Skeletal muscle tissue (tissue), 4 donors: ENCODE results near the gene SNAPC4. TPM values are rescaled to one million over a fixed set of nuclear protein-coding genes. Genes with fewer than 3 reads are reported as not detected.

Experiments
- H3K27ac ChIP-seq: one replicate; pipeline ENCODE4 v1.7.0; 2013; ENCODE audit warnings: mild to moderate bottlenecking, low read depth, low read length, inconsistent platforms
- H3K27me3 ChIP-seq, 3 donors: one replicate each; pipeline ENCODE4 v1.7.0; 2013; ENCODE audit warnings: low read length in 3 of 3; ENCODE audit not compliant: control insufficient read depth in 3 of 3, insufficient read depth in 3 of 3
- H3K36me3 ChIP-seq, 3 donors: one replicate each; pipeline ENCODE4 v1.7.0; 2013; ENCODE audit warnings: low read length in 3 of 3; ENCODE audit not compliant: control insufficient read depth in 3 of 3, insufficient read depth in 3 of 3
- H3K4me1 ChIP-seq, 3 donors: one replicate each; pipeline ENCODE4 v1.7.0; 2013; ENCODE audit warnings: low read length in 3 of 3, mild to moderate bottlenecking in 3 of 3; ENCODE audit not compliant: control insufficient read depth in 3 of 3, insufficient read depth in 3 of 3
- H3K4me3 ChIP-seq, 3 donors: one replicate each; pipeline ENCODE4 v1.7.0; 2013; ENCODE audit warnings: low read length in 3 of 3
- H3K9ac ChIP-seq, 3 donors: one replicate each; pipeline ENCODE4 v1.7.0; 2013; ENCODE audit warnings: low read length in 3 of 3, mild to moderate bottlenecking in 3 of 3, moderate library complexity in 2 of 3, low read depth in 1 of 3
- H3K9me3 ChIP-seq, 3 donors: one replicate each; pipeline ENCODE4 v1.7.0; 2013; ENCODE audit warnings: low read length in 3 of 3; ENCODE audit not compliant: control insufficient read depth in 3 of 3
- total RNA-seq: library from RNA; depleted of rRNA; stranded (reverse); fragments of >200 nt; gene quantifications from one replicate; pipeline ENCODE4 v1.2.3, GENCODE V29; 2014
- donor health status: Osteomylitis.

Gene SNAPC4
- total RNA-seq, 1 donor from 2014 or later, result 4.7 TPM

DNA sequence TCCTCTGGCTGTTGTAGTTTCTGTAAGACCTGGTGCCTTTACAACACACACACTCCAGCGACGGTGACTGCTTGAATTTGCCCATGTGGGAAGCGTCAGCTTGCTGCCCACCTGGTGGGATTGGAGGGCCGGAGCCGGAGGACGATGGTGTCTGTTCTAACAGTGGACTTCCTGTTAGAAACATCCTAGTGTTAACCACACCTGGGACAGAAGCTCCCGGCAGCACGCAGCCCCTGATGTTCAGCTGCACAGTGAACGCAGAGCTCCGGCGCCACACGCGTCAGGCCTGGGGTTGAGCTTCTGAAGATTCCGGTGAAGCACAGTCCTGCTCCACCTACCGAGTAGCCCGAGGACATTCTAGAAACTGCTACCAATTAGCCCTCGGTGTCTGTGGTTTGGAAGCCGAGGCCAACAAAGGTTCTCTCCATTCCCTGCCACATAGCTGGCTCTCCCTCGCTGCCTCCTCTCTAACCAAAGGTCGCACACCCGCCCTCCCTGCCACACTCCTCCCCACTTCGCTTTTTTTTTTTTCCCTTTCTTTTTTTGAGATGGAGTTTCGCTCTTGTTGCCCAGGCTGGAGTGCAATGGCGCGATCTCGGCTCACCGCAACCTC is 24.9 kb upstream of the SNAPC4 start:
- Histone ChIP-seq H3K27ac (no peak overlapping the region), H3K36me3 (peaks cover 49 to 55% (median 51%) of the 10 kb centered on the region in 3 donors), H3K4me1 (no peaks in the 10 kb centered on the region), H3K4me3 (no peak overlapping the region), H3K9me3 (no peaks in the 10 kb centered on the region), H3K27me3 (no peaks in the 10 kb centered on the region), H3K9ac (no peak overlapping the region)

DNA sequence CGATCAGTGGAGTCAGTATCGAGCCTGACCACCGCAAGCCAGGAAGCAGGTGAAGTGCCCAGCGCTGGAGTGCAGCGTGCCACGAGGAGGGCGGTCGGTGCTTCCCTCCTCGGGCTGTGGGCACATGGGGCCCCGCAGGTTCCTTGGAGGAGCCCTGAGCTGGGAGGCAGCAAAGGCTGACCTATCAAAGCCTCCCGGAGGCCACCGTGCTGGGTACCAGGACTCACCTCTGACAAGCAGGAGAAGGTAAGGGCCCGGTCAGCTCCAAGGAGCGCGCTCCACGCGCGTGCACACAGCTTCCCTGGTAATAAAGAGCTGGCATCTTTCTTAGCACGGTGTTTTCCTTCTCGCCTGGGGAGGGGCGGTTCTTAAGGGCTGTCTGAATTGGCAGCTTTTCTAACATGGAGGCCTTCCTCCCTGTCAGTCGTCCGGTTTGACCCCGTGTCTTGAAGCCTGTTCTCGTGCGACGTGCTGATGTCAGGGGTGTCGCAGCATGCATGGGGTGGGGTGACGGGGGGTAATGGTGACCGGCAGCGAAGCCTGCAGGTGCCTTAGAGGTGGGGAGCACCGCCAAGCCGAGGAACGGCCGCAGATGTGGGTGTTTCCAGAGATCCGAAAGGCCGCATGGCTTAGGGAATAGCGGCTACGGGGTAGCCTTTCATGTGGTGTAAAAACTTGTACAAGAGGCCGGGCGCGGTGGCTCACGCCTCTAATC is 23.6 kb upstream of the SNAPC4 start:
- H3K4me1 ChIP-seq, result no peaks in the 10 kb centered on the region
- no peak overlapping the region for H3K4me3 ChIP-seq
- H3K9me3 ChIP-seq, result no peaks in the 10 kb centered on the region
- no peak overlapping the region for H3K27ac ChIP-seq
- peaks cover 49 to 59% (median 53%) of the 10 kb centered on the region in 3 donors for H3K36me3 ChIP-seq
- H3K9ac ChIP-seq, result no peak overlapping the region
- no peaks in the 10 kb centered on the region for H3K27me3 ChIP-seq

DNA sequence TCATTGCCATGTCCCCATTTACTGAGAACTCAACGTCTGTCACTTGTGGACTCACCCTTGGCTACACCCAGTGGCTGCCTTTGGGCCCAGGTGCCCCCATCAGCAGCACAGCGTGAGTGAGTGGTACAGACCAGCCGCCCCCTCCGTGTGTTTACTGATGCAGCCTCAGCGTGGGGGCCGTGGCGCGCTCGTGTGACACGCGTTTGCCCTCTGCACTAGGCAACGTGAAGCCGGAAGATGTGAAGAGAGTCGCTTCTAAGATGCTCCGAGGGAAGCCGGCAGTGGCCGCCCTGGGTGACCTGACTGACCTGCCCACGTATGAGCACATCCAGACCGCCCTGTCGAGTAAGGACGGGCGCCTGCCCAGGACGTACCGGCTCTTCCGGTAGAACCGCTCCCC is 22.9 kb upstream of the SNAPC4 start:
- no peak overlapping the region for H3K9ac ChIP-seq

DNA sequence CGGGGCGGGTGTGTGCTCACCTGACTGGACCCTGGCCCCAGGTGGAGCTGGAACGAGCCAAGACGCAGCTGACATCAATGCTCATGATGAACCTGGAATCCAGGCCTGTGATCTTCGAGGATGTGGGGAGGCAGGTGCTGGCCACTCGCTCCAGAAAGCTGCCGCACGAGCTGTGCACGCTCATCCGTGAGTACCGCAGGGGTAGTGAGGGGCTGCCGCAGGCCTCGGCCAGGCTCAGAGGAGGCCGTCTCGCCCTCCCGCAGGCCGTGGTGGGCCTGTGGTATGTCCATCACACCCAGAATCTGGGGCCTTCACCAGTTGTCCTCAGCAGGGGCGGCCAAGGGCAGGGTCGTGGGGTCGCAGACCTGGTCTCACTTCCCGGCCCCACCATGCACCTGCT is 21.8 kb upstream of the SNAPC4 start:
- Histone ChIP-seq H3K9me3 (no peaks in the 10 kb centered on the region), H3K27me3 (no peaks in the 10 kb centered on the region), H3K9ac (no peak overlapping the region), H3K27ac (no peak overlapping the region), H3K4me1 (no peaks in the 10 kb centered on the region), H3K4me3 (no peak overlapping the region), H3K36me3 (peaks cover 64 to 76% (median 64%) of the 10 kb centered on the region in 3 donors)

More for the DNA sequence above, 22.9 kb upstream of the SNAPC4 start:
- H3K9me3 ChIP-seq, result no peaks in the 10 kb centered on the region
- H3K27ac ChIP-seq, result no peak overlapping the region
- no peak overlapping the region for H3K4me3 ChIP-seq
- H3K4me1 ChIP-seq, result no peaks in the 10 kb centered on the region
- no peaks in the 10 kb centered on the region for H3K27me3 ChIP-seq
- peaks cover 56 to 67% (median 60%) of the 10 kb centered on the region in 3 donors for H3K36me3 ChIP-seq

DNA sequence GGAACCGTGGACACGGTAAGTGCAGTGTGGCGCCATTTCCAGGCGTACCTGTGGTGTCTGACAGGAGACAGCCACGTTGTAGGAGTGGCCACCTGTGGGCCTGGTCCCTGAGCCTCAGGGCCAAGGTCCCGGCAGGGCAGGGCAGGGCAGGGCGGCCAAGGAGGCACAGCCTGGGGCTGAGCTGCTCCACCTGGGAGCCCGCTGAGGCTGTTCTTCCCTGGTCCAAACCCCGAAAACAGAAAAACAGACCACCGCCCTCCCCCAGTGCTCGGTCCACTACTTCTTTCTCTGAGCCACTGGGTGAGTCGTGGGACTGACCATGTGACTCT is 19.1 kb upstream of the SNAPC4 start:
- H3K36me3 ChIP-seq, result peaks cover 80 to 88% (median 81%) of the 10 kb centered on the region in 3 donors
- H3K4me3 ChIP-seq, result no peak overlapping the region
- no peak overlapping the region for H3K9ac ChIP-seq
- H3K4me1 ChIP-seq, result no peaks in the 10 kb centered on the region
- no peaks in the 10 kb centered on the region for H3K27me3 ChIP-seq
- no peak overlapping the region for H3K27ac ChIP-seq
- no peaks in the 10 kb centered on the region for H3K9me3 ChIP-seq

GRCh38 chr9:136418182-136419091 is 18.5 kb upstream of the SNAPC4 start:
- no peaks in the 10 kb centered on the region for H3K9me3 ChIP-seq
- H3K4me3 ChIP-seq, result no peak overlapping the region
- no peaks in the 10 kb centered on the region for H3K4me1 ChIP-seq
- H3K36me3 ChIP-seq, result peaks cover 81 to 90% (median 81%) of the 10 kb centered on the region in 3 donors
- H3K9ac ChIP-seq, result no peak overlapping the region
- no peaks in the 10 kb centered on the region for H3K27me3 ChIP-seq
- H3K27ac ChIP-seq, result no peak overlapping the region

- no peaks in the 10 kb centered on the region for H3K27me3 ChIP-seq
- H3K9ac ChIP-seq, result no peak overlapping the region
- no peaks in the 10 kb centered on the region for H3K9me3 ChIP-seq
- no peak overlapping the region for H3K27ac ChIP-seq
- H3K4me3 ChIP-seq, result no peak overlapping the region
- peaks cover under 1 to 7% (median 2%) of the 10 kb centered on the region in 3 donors for H3K4me1 ChIP-seq
- peaks cover 73 to 86% (median 74%) of the 10 kb centered on the region in 3 donors for H3K36me3 ChIP-seq
Measured at GRCh38 chr9:136416914-136417313, 16.9 kb upstream of the SNAPC4 start.

DNA sequence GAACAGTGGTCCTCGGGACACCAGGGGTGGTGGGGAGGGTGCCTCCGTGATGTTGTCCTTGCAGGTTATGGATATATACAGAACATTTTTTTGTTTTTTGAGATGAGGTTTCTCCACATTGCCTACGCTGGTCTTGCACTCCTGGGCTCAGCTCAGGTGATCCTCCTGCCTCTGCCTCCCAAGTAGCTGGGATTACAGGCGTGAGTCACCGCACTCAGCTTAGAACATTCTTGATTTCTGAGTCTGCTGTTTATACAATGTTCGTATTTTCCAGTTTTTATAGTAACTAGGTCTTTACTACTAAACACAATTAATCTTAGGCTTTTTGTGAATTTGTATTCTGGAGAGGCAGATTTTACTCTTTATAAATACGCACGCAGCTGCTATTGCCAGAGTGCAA is 16.5 kb upstream of the SNAPC4 start:
- peaks cover 68 to 83% (median 74%) of the 10 kb centered on the region in 3 donors for H3K36me3 ChIP-seq
- H3K27me3 ChIP-seq, result no peaks in the 10 kb centered on the region
- peaks cover 5 to 11% (median 7%) of the 10 kb centered on the region in 3 donors for H3K4me1 ChIP-seq
- H3K9ac ChIP-seq, result no peak overlapping the region
- H3K4me3 ChIP-seq, result no peak overlapping the region
- no peak overlapping the region for H3K27ac ChIP-seq
- H3K9me3 ChIP-seq, result no peaks in the 10 kb centered on the region

- H3K27me3 ChIP-seq, result no peaks in the 10 kb centered on the region
- peaks cover 47 to 55% (median 50%) of the 10 kb centered on the region in 3 donors for H3K36me3 ChIP-seq
Measured at GRCh38 chr9:136412962-136413361, 13.0 kb upstream of the SNAPC4 start.

More at GRCh38 chr9:136412962-136413361, 13.0 kb upstream of the SNAPC4 start:
- no peak overlapping the region for H3K9ac ChIP-seq
- H3K4me1 ChIP-seq, result peaks cover 18 to 32% (median 19%) of the 10 kb centered on the region in 3 donors
- H3K9me3 ChIP-seq, result no peaks in the 10 kb centered on the region
- no peak overlapping the region for H3K4me3 ChIP-seq
- no peak overlapping the region for H3K27ac ChIP-seq
